Measurements from ENCODE around the gene KCNH4.
A peak's percentile ranks its signal among the peaks of the same experiment; 100 is the strongest.
"Not testable (repeated sequence)": the region's sequence is repeated elsewhere in the genome, so short reads cannot be mapped to it uniquely, and the experiment has no call there.

The KCNH4 gene

GRCh38 chr17:42180922-42181850 lies at the start of gene KCNH4:
TSS of gene KCNH4 (minus strand) at chr17:42181142. CDS start at chr17:42180945, 197 bp downstream.
- DNase-seq = peak; percentile 87 to 91
- TF ChIP-seq POLR2A (IDR thresholded peaks at IDR 0.05; ENCODE audit: low read length) = no peak
- no peak for TF ChIP-seq GATA1 (IDR thresholded peaks at IDR 0.05; ENCODE audit: low read depth, low read length)

GRCh38 chr17:42230225-42230624 lies 49.3 kb upstream of the KCNH4 start:
- DNase-seq = no peak
- TF ChIP-seq GATA1 (IDR thresholded peaks at IDR 0.05; ENCODE audit: low read depth, low read length) (no peak), POLR2A (IDR thresholded peaks at IDR 0.05; ENCODE audit: low read length) (no peak)

DNA sequence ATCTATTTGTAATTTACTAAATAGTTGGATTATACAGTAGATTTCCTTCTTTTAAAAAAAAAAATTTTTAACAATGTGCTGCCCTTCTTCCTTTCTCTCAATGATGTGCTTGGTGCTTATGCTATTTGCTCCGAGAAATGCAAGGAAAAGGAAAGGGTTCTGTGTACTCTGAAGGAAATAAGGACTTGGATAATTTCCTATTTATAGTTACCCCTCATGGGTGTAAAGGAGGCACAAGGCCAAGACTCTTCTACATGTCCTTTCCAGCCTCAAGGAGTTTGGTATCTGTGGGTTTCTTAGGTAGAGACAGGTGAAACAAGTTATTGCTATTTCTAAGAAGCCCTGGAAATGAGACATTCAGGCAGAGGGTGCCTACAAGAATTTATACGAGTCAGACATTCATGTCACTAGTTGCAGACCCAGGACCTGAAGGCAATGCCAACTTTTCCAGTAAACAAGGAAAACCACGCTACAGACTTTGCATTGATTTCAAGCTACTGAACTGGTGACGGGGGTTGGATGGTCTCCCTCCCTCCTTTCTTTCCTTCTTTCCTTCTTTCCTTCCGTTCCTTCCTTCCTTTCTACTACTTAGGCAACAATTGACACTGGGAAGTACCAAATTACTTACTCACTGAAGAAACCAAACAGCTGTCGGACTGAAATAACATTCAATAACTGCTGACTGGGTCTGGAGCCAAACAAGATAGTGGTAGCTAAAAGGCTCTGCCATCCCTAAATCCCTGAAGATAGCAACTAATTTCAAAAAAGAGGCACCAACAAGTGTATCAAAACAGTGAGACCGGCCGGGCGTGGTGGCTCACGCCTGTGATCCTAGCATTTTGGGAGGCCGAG lies 47.1 kb upstream of the KCNH4 start:
- DNase-seq = no peak
- TF ChIP-seq GATA1 (IDR thresholded peaks at IDR 0.05; ENCODE audit: low read depth, low read length) (no peak), POLR2A (IDR thresholded peaks at IDR 0.05; ENCODE audit: low read length) (no peak)

- no peak for DNase-seq
- no peak for TF ChIP-seq POLR2A (IDR thresholded peaks at IDR 0.05; ENCODE audit: low read length)
- TF ChIP-seq GATA1 (IDR thresholded peaks at IDR 0.05; ENCODE audit: low read depth, low read length) = no peak
Observed at GRCh38 chr17:42225646-42226045, 44.7 kb upstream of the KCNH4 start.

GRCh38 chr17:42224651-42225050 lies 43.7 kb upstream of the KCNH4 start:
- TF ChIP-seq GATA1 (IDR thresholded peaks at IDR 0.05; ENCODE audit: low read depth, low read length) (no peak), POLR2A (IDR thresholded peaks at IDR 0.05; ENCODE audit: low read length) (no peak)
- DNase-seq = no peak

DNA sequence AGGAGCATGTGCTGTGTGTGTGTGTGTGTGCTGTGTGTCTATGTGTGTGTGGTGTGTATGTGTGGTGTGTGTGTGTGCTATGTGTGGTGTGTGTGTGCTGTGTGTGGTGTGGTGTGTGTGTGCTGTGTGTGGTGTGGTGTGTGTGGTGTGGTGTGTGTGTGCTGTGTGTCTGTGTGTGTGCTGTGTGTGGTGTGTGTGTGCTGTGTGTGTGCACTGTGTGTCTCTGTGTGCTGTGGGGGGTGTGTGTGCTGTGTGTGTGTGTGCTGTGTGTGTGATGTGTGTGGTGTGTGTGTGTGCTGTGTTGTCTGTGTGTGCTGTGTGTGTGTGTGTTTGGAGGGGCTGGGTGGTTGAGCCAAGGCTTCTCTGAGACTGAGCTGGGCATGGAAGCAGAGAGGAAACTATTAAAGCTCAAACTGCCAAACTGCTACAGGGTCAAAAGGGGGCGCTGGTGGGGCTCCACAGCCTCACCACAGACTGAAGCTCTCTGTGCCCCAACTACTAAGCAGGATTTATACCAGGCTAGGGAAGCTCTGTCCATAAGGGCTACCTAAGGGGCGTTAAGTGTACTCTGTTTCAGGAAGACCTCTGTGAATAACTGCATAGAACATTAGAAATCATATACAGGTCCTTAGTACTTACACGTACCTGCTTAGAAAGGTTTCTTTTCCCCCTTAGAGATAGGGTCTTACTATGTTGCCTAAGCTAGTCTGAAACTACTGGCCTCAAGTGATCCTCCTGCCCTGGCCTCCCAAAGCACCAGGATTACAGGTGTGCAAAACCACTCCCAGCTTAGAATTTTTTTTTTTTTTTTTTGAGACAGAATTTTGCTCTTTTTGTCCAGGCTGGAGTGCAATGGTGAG lies 41.2 kb upstream of the KCNH4 start:
- DNase-seq = peak; percentile 80 to 86
- no peak for TF ChIP-seq GATA1 (IDR thresholded peaks at IDR 0.05; ENCODE audit: low read depth, low read length)
- no peak for TF ChIP-seq POLR2A (IDR thresholded peaks at IDR 0.05; ENCODE audit: low read length)

GRCh38 chr17:42219280-42219679 lies 38.3 kb upstream of the KCNH4 start:
- DNase-seq = not testable (repeated sequence)

GRCh38 chr17:42214156-42214555 lies 33.2 kb upstream of the KCNH4 start:
- no peak for DNase-seq
- TF ChIP-seq GATA1 (IDR thresholded peaks at IDR 0.05; ENCODE audit: low read depth, low read length) (no peak), POLR2A (IDR thresholded peaks at IDR 0.05; ENCODE audit: low read length) (no peak)

DNA sequence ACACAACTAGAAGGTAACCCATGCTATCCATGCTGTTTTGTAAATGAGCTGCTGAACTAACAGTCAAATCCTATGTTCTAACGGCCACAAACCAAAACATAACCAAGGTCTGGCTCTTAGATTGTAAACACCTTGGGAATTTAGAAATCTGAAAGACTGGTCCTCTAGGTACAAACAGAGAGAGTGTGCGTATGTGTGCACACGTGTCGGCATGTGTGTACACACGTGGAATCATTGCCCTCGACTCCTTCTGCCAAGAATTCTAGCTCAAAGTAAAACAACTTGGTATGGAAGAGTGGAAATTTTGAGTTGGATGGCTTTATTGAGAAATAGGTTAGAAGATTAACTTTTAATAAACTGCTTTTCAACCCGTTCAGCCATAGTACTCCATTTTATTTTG lies 31.4 kb upstream of the KCNH4 start:
- no peak for TF ChIP-seq GATA1 (IDR thresholded peaks at IDR 0.05; ENCODE audit: low read depth, low read length)
- no peak for TF ChIP-seq POLR2A (IDR thresholded peaks at IDR 0.05; ENCODE audit: low read length)
- no peak for DNase-seq

DNA sequence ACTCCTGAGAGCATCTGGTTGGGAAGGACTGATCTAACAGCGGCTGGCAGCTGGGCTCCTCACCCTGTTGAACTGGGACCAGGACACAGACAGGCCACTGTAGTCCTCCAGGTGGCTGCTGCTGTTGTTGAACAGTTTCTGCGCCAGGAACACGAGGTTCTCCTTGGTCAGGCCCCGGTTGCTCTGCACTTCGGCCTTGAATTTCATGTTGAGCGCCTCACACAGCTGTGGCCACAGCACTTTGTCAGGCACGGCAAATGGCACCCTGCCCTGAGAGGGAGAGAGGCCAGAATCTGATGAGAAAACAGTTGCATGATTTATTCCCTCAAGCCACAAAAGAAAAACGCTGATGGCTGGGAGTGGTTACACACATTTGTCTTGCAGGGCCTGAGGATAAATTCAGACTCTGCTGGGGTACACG lies 31.0 kb upstream of the KCNH4 start:
- DNase-seq = not testable (repeated sequence)

DNA sequence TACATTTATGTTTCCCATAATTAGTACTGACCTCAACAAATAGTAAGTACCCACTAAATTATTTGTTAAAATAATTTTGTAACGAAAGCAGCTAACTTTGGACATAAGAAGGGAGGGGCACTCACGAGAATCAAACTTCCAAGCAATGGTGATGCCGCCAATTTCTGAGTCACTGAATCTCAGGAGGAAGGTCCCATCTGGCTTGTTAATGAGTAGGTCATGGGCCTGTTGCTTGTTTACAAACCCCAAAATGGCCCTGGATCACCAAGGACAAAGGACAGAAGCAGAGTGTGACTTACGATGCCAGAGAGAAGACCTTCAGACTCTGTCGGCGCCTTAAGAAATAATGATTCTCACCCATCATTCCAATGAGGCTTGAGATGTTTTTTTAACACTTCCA lies 29.1 kb upstream of the KCNH4 start:
- no peak for DNase-seq
- no peak for TF ChIP-seq POLR2A (IDR thresholded peaks at IDR 0.05; ENCODE audit: low read length)
- TF ChIP-seq GATA1 (IDR thresholded peaks at IDR 0.05; ENCODE audit: low read depth, low read length) = no peak

DNA sequence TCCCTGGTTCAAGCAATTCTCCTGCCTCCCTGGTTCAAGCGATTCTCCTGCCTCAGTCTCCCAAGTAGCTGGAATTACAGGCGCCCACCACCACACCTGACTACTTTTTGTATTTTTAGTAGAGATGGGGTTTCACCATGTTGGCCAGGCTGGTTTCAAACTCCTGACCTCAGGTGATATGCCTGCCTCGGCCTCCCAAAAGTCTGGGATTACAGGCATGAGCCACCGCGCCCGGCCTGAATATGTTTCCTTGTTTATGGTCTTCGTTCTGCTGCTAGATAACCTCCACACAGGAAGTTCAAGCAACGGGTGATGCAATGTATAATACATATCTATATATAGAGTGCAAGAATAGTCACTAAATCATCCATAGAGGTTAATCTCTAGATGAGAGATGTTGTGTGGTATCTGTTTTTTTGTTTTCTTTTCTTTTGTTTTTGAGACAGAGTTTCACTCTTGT lies 25.2 kb upstream of the KCNH4 start:
- not testable (repeated sequence) for DNase-seq

DNA sequence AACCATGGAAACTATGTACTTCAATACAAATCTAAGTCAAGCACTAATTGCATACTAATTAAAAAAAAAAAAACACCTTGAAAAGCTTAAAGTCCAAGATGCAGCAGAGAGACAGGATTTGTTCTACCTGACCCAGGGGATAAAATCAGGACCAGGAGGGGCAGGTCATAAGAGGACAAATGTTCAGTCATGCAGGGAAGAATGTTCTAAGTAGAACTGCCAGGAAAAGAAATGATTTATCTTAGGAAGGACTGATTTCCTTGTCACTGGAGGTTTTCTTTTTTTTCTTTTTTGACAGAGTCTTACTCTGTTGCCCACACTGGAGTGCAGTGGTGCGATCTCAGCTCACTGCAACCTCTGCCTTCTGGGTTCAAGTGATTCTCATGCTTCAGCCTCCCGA lies 22.4 kb upstream of the KCNH4 start:
- TF ChIP-seq GATA1 (IDR thresholded peaks at IDR 0.05; ENCODE audit: low read depth, low read length) = no peak
- no peak for TF ChIP-seq POLR2A (IDR thresholded peaks at IDR 0.05; ENCODE audit: low read length)
- no peak for DNase-seq

GRCh38 chr17:42202696-42203095 lies 21.8 kb upstream of the KCNH4 start:
- TF ChIP-seq GATA1 (IDR thresholded peaks at IDR 0.05; ENCODE audit: low read depth, low read length) (no peak), POLR2A (IDR thresholded peaks at IDR 0.05; ENCODE audit: low read length) (no peak)
- no peak for DNase-seq

All from erythroblast (primary cell).